HG02571 (cell line): Measurements from ENCODE around the gene RIPPLY2.
"Not testable (repeated sequence)": the region's sequence is repeated elsewhere in the genome, so short reads cannot be mapped to it uniquely, and the experiment has no call there.

Source experiments
- ATAC-seq: cut with Tn5 transposase; IDR thresholded peaks from one replicate; pipeline ENCODE4 v1.9.1; 2021; ENCODE audit warnings: mild to moderate bottlenecking, moderate library complexity; ENCODE audit not compliant: unreplicated experiment

The RIPPLY2 gene

GRCh38 chr6:83897094-83897493 is 43.9 kb downstream of the RIPPLY2 start:
- ATAC-seq, result not testable (repeated sequence)

DNA sequence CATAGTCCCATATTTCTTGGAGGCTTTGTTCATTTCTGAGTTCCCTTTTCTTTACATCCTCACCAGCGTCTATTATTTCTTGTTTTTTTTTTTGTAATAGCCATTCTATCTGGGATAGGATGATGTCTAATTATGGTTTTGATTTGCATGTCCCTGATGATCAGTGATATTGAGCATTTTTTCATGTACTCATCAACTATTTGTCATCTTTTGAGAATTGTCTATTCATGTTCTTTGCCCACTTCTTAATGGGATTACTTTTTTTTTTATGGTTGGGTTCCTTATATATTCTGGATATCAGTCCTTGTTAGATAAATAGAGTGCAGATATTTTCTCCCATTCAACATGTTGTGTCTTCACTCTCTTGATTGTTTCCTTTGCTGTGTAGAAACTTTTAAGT is 48.5 kb downstream of the RIPPLY2 start:
- ATAC-seq, result no peak

DNA sequence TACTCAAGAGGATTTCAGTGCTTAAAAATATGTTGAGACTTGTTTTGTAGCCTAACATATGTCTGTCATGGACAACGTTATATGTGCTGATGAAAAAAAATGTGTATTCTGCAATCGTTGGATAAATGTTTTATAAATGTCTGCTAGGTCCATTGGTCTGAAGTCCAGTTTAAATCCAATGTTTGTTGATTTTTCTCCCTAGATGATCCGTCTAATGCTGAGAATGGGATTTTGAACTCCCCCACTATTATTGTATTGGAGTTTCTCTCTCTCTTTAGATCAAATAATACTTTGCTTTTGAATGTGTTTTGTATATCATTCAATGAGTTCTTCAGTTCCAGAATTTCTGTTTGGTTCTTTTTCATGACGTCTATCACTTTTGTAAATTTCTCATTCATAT is 51.2 kb downstream of the RIPPLY2 start:
- ATAC-seq, result no peak

- no peak for ATAC-seq
Measured at GRCh38 chr6:83905648-83906047, 52.5 kb downstream of the RIPPLY2 start.
